HuH-7.5 (cell line): ENCODE data around the gene SORCS2.

ENCODE experiments used
- DNase-seq: peaks from one replicate; pipeline ENCODE4 v3.0.0; 2011; ENCODE audit warnings: low spot score

The SORCS2 gene

DNA sequence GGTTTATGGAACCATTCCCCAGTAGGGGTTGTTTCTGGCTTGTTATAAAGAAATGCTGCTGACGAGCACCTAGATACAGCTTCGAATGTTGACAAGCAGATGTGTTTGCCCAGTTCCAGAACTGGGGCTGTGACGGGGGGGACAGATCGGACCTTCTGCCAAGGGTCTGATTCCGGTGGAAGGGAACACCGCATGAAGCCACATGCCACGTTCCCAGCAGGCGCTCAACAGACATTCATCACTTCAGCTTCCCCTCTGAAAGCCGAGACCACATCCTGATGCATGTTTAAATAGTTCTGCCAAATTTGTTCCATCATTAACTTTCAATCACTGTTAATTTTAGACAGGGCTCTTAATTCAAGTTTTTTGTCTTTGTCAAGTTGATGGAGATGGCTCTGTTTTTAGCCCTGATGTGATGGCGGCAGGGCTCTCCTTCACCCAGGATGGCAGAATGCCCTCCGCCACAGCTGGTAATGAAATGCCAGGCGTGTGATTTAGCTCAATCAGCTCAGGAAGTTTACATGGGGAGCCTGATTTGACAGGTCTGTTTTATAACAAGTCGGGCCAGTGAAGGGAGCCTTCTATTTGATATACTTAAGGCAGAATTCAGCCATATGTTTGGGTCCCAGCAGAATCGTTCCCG, 185.0 kb downstream of the SORCS2 start:
- no peak for DNase-seq

DNA sequence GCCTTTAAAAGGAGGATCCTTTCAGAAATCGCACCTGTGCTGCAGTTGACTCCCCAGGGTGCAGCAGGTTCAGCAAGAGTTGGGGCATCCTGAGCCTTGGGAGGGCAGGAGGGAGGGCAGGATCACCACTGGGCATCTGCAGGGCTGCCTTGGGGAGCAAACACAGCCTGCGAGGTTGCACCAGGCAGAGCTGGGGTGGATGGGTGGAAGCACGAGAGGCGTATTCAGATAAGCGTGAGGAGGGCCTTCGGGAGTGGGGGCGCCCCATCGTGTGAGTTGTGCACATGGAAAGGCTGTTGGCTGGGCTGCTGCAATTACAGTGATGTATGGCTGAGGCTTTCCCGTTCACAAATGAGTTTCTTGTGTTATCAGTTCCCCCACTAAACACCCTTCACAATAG, 186.8 kb downstream of the SORCS2 start:
- no peak for DNase-seq

DNA sequence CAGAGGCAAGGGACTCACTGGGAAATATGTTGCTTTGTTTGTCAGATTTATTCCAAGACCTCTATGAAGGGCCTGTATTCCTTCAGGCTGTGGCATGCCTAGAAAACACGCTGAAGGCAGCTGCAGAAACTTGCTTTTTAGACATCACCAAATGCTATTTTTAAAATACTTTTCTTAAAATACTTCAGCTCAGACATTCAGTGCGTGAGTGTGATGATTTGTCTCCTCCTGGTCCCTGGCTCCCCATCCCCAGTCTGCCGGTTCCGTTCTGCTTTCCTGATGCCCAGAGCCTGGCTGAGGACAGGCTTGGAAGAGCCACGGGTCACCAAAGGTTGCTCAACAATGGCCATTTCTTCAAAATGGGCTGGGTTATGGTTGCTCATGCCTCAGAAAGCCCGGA, 187.4 kb downstream of the SORCS2 start:
- no peak for DNase-seq

DNA sequence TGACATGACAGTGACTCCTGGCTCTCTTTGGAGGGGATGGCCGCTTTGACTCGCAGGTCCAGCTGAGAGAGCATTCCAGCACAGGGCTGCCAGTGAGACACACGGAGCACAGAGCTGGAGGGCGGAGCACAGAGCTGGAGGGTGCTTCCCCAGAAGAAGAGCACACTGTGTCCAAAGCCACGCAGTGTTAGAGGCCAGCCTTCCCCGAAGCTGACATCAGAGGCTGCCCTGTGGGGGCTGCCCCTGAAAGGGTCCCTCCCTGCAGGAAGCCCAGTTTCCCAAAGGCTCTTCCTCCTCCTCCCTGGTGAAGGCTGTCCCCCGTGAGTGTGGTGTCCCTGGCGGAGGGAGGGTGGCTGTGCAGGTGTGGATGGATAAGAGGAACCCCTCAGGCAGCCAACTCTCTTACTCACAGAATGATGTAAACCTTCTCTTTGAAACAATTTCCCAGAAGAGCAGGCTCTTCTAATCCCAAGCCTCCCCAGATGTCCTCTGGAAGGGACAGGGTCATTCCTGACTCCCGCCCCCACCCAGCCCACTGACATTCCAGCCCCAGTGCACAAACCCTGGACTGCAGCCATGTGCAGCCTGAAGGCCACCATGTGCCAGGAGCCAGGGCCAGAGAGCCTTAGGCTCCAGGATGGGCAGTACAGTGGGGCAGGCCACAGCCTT, 189.0 kb downstream of the SORCS2 start:
- no peak for DNase-seq

DNA sequence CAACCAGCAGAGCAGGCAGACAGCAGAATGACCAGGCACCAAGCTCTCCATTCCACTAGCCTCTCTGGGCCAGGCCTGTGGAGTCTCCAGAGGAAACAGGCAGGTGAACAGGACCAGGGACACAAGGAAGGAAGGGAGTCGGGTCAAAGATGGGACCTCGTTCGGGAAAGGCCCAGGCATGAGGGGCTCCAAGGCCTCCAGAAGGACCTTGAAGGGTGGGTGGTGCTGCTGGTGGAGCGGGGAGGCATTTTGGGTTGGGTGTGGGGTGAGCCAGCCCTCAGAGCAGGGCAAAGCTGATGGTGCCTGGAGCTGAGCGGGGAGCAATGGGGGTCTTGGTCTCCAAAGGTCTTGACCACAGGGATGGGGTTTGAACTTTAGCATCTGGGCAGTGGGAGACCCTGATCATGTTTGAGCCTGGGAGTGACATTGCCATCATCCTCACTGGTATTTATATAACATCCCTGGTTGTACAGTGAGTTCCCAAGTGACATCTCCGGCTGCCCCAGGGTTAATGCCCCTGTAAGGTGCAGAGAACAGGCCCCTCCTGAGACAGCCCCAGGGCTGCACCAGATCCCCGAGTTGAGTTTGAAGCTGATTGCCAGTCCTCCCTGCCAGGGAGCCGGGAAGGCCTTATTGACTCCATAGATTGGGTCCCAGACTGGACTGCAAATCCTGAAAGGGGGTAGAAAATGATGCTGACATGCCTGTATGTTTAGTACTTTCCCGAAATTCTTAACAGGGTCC, 189.7 kb downstream of the SORCS2 start:
- no peak for DNase-seq

DNA sequence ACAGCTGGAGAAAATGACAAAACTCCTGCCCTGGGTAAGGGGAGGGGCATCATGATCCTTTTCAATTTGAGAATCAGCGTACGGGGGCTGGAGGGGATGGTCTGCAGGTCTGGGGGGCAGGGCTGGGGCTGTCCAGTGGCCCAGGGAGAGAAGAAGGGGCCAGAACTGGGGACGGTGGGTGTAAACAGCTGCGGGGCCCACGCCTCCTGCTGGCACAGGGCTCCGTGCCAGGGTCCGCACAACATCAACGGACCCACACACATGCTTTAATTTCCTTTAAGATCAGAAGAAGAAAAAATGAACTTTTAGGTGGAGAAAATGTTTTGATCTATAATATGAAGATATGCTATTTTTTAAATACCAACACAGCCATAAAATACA, 190.3 kb downstream of the SORCS2 start:
- DNase-seq: no peak

DNA sequence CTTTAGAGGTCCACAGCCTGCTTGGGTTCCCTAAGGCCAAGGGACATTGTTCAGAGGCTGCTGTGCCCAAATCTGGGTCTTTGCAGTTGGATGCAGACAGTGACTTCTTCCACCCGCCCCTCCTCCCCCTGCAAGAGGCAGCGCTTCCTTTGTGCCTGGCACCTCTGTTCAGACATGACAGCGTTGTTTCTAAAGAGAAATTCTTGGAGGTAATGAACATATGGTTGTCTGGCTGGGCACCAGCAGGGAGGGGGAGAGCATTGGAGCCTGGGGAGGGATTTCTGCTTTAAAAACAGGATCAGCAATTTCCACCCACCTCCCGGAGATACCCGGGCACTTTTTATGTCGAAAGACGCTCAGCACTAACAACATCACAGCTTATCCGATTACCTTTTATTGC, 190.9 kb downstream of the SORCS2 start:
- no peak for DNase-seq

DNA sequence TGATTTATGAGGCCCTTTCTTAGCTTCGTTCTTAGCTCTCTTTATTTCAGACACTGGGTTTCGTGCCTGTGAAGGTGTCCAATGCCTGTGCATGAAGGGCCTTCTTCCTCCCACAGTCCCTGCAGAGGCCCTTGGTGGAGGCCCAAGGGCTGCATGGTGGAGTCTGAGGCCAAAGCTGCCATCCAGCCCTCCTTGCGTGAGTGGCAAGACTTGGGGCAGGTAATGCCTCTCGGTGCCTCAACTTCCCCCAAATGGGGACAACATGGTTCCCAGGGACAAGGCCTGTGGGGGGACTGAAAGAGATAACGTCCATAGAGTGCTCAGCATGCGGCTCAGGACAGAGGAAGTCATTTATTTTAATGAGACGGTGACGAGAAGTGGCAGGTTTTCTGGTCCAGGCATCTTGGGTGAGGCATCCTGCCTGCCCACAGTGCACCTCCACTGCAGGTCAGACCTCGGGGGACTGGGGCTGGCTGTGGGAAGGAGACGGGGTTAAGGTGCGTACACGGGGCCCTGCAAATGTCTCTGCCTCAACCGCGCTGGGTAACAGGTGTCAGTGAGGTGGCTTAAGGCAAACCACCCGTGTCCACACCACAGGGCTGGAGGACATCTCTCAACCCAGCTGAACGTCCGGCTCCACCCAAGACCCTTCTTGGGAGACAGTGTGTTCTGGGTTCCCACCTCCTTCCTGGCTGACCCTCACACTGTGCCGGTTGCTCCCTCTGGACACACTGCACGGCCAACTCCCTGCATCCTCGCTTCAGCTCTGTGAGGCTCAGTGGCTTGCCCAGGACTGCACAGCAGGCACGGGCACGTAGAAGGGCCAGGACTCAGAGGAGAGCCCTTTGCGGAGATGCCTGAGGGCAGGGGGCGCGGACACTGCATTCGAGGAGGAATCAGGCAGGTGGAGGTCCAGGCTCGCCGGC, 191.9 kb downstream of the SORCS2 start:
- DNase-seq: peak; percentile 3

DNA sequence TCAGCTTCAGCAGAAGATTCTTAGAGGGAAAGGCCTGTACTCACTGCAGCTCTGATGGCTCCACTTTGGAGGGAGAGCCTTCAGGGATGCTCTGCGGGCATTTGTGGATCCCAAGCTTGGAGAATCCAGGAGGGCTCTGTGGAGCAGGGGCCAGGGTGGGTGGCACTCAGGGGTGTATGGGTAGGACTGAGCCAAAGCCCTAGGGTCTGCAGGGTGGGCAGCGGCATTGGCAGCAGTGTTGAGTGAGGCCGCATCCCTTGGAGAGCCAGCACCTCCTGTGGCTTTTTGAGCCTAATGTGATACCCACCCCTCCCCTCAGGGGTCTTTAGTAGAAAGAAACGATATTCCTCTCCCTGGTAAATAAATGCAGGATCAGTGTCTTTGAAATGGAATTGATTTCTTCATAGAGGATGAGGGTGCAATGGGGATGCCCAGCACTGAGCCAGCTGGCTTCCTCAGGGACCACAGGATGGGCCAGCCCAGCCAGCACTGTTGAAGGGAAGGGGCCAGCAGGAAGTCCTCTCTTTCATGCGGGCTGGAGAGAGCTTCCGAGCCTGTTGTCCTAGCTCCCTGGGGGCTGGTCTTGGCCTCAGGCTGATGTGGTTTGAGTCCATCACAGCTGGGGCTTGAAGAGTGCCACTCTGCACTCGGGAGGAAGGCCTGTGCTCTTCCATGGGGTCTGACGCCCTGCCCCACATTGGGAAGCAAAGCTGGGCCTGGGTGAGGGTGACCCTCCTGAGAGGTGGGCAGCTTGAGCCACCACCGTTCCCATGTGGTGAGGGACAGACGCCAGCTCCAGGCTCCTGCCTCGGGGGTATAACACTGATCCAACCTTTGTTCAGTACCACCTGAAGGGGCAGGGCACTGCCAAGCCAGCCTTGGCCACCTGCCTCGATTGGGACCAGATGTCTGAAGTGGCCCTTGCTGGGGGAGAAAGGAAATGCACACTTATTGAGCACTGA, 192.9 kb downstream of the SORCS2 start:
- DNase-seq: peak; percentile 7

DNA sequence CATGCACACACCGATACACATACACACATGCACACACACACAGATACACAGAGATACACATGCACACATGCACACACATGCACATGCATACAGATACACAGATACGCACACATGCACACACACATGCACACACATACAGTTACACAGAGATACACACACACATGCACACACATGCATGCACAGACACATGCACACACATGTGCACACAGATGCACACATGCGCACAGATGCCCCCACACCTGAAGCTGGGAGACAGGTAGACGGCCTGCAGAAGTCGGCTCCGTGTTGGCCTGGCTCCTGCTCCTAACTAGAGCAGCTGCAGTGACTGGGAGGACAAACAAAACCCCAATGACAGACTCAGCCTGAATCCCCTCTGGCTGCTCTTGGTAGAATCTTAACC, 195.6 kb downstream of the SORCS2 start:
- no peak for DNase-seq

DNA sequence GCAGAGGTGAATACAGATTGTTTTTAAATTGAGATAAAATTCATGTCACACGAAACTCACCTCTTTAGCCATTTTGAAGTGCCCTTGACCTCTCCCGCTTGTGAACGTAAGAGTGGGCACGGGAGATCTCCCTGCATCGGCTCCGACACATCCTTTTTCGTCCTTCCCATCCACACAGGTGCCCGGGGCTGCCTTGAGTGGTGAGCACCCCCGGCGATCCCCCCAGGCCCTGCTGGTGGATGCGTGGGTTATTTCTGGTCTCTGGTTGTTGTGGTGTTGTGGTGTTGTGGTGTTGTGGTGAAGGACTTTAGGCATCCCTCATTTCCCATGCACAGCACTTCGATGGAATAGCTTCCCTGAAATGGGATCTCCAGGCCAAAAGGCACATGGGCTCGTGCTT, 196.3 kb downstream of the SORCS2 start:
- no peak for DNase-seq

DNA sequence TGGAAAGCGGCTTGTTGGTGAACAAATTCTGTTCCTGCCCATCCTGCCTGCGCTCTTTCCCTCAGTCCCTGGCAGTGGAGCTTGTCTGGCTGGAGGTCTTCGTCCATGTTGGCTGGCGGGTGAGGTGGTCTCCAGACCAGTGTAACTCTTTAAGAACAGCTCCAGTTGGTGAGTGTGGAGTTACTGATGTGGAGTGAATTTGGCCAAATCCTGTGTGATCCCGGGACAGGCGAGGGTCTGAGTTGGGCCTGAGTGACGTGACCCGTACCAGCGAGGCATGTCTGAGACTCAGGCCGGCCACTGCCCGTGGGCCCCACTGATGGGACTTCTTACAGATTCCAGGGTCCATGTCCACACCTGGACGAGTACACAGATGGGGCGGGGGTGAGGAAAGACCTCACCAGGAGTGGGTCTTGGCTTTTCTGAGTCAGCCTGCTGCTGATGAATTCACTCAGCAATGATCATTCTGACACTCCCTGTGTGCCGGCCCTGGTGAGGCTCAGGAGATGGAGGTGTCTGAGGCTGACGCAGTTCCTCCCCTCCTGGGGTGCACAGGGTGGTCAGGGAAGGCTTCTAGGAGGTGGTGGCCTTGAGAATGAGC, 196.9 kb downstream of the SORCS2 start:
- no peak for DNase-seq

DNA sequence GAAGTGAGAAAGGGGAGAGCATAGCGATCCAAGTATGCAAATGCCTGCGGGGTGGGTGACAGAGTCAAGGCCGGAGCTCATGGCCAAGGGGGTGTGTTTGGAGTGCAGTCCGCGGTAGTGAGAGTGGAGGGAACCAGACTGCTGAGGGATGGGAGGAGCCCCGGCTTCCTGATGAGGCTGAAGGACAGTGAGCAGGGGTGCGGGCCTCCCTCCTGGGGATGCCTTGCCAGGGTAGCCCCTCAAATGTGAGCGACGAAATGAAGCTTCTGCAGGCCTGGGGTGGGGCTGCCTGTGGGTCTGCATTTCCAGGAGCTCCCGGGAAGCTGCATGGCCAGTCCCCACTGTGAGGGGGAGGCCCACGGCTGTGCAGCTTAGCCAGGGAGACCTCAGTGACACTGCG, 197.4 kb downstream of the SORCS2 start:
- peak; percentile 11 for DNase-seq

DNA sequence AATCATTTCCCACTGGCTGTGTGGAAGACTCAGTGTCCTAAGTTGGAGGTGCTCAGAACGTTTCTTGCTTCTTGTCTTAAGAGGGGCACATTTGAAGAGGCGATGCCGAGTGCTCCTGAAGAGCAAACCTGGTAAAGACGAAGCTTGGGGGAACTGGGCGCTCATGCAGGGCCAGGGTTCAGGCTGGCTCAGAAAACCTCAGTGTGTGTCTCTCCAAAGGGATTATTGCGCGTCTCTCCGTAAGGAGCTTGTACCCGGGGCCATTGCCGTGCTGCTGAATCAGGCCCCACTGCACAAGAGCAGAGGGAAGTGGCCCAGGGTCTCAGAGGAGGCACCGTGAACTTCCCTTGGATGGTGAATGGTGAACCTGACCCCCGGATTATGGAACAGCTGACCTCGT, 198.0 kb downstream of the SORCS2 start:
- DNase-seq: peak; percentile 1

DNA sequence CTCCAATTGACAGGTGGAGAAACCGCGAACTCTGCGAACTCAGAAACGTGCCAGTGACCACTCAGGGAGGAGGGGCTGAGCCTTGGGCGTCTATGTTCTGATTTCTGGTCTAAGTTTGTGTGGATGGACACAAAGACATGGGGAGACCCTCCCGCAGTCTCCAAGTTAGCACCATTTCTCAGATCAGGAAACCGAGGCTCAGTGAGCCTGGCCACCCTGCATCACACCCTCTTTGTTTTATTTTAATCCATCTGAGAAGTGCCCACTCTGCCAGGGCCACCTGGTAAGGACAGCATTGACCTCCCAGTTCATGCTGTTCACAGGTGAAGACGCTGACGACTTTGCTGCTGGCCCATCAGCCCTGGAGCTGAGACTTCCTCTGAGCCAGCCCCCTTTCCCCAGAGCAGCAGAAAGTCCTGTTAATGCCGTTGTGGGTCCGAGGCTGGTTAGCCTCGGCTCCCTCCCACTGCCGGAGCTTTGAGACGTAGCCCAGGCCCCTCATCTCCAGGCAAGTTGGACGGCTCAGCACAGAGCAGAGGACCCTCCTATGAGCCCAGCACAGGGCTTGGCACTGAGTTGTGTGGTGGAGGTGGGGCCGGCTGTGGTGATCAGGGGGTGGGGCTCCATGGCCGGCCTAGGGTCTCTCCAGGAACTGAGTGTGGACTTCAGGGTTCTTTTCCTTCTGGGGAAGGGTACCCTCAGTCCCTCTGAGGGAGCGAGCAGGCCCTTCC, 198.7 kb downstream of the SORCS2 start:
- no peak for DNase-seq

DNA sequence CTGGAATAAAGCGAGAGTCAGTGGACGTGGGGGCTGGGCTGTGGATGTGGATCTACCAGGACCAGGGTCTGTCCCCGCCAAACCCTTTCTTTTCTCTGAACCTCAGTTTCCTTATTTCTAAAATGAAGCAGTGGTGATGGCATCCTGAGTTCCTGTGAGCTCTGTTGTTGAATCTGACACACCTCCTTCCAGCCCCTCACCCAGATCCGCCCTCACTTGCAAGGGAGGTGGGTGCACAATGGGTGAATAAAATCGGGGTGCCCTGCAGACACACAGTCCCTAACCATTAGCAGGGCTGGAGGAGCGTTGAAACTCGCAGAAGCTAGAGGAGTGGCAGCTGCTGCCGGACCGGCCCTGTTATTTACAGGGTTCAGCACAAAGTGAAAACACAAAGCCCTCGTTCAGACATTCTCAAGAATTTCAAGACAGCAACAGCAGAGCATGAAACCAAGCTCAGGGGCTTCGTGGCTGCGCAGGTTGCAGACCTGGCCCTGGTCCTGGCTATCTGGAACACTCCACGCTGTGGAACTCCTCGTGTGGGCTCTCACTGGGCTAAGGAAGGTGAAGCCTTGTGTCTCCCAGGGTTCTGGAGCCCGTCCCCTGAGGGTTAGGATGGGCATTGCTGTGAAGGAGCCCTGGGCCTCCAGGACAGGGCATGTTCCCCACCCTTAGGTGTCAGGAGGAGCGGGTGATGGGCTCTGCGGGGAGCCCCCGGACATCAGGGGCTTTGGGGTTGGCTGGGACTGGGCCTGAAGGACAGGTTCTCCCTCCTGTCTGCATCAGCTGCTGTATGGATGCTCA, 199.5 kb downstream of the SORCS2 start:
- no peak for DNase-seq

DNA sequence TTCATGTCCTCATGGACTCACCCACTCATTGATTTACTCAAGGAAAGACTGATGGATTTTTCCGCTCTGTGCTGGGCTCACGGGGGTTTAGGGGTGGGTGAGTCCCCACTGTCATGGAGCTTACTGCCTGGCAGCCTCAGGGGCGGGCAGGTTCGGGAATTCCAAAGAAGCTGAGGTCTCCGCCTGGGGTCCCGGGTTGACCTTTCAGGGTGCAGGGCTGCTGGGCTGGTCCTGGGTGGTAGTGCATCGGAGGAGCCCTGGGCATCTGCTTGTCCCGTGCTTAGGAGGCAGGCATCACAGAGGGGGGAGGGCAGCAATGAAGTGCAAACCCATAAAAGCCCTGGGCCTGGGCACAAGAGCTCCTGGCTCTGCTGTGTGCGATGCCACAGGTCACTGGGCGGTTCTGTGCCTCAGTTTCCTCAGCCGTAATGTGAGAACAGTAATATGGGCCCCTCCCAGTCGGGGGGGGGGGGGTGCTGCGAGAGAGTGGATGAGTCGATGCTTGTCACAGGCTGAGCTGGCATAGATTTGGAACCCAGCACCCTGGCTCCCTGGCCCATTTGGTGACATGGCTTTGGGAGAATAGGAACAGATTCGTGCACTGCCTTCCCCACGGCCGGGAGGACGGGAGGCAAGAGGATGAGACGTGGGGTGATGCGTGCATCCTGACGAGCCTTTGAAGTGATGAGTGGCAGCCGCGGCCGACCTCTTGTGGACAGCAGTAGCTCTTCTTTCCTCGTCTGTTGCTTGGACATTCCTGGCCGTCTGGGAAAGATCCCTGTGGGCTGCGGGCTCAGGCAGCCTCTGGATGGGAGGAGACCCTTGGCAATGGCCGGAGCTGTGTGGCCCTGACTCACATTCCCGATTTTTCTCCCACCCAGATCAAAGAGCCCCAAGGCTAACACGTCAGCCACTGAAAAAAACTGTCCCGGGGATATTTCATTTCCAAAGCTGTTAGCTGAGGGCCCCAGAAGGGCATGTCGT, 200.4 kb downstream of the SORCS2 start:
- DNase-seq: no peak
